ENCODE measurements around the gene C21orf58.

Gene C21orf58

DNA sequence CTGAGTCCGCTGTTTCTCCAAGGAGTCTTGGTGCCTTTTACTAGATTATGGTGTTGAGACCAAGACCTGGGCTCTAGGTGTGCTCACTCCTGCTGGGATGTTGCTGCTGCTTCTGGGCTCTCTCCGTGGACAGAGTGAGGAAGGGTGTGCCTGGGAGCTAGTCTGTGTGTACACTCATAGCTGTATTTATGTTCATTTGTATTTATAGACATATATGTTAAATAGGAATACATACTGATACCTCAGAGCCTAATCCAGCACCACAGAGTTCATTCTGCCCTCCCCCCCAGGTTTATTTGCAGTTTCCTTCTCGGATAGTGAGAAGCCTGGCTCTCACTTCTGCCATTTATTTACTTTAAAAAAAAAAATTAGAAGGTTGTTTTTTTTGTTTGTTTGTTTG is 12.9 kb upstream of the C21orf58 start:
- DNase-seq (ENCODE audit: low read depth): no peak
- no peak overlapping the region for H3K4me3 ChIP-seq (ENCODE audit: low read length)
- TF ChIP-seq, protein P1, sequence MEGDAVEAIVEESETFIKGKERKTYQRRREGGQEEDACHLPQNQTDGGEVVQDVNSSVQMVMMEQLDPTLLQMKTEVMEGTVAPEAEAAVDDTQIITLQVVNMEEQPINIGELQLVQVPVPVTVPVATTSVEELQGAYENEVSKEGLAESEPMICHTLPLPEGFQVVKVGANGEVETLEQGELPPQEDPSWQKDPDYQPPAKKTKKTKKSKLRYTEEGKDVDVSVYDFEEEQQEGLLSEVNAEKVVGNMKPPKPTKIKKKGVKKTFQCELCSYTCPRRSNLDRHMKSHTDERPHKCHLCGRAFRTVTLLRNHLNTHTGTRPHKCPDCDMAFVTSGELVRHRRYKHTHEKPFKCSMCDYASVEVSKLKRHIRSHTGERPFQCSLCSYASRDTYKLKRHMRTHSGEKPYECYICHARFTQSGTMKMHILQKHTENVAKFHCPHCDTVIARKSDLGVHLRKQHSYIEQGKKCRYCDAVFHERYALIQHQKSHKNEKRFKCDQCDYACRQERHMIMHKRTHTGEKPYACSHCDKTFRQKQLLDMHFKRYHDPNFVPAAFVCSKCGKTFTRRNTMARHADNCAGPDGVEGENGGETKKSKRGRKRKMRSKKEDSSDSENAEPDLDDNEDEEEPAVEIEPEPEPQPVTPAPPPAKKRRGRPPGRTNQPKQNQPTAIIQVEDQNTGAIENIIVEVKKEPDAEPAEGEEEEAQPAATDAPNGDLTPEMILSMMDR (conservative IDR thresholded peaks at IDR 0.05; ENCODE audit: low read length): no peak

DNA sequence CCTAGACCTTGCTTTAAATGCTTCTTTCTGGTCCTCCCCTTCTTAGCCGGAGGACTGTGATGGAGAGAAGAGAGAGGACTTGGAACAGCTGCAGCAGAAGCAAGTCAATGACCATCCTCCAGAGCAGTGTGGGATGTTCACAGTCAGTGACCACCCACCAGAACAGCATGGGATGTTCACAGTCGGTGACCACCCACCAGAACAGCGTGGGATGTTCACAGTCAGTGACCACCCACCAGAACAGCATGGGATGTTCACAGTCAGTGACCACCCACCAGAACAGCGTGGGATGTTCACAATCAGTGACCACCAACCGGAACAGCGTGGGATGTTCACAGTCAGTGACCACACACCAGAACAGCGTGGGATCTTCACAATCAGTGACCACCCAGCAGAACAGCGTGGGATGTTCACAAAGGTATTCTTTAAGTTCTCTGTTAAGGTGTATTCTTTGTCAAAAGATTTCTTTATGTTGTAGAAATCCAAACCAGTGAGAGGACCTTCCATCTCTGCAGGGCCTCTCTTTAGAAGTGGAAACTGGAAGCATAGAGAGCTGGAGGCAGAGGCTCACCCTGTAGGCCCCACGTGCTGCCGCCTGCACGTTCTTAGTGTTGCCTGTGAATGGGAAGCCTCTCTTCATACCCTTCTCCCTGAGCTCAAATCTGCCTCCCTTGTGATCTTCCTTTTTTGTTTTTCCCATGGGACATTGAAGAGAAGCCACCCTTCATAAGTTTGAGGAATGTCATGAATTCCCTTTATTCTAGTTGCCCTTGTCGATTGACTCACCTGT is 10.9 kb upstream of the C21orf58 start:
- no peak overlapping the region for H3K4me3 ChIP-seq (ENCODE audit: low read length)
- no peak for DNase-seq (ENCODE audit: low read depth)
- TF ChIP-seq, protein P1 (conservative IDR thresholded peaks at IDR 0.05; ENCODE audit: low read length): no peak

DNA sequence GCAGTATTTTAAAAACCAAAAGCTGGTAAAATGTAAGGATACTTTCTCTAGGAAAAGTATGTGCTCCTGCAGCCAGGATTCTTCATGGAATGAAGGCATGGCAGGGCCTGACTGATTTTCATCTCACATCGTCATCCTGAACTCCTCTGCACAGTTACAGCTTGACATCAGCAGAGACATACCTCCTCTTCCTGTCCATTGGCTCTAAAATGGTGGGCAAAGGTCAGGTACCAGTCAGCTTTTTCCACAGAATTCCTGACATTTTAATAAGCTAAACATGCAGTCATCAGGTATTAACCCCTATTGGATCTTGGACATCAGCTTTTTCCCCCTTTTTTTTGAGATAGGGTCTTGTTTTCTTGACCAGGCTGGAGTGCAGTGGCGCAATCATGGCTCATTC is 6.1 kb upstream of the C21orf58 start:
- DNase-seq (ENCODE audit: low read depth): no peak
- TF ChIP-seq, protein P1 (conservative IDR thresholded peaks at IDR 0.05; ENCODE audit: low read length): no peak
- H3K4me3 ChIP-seq (ENCODE audit: low read length): no peak overlapping the region

DNA sequence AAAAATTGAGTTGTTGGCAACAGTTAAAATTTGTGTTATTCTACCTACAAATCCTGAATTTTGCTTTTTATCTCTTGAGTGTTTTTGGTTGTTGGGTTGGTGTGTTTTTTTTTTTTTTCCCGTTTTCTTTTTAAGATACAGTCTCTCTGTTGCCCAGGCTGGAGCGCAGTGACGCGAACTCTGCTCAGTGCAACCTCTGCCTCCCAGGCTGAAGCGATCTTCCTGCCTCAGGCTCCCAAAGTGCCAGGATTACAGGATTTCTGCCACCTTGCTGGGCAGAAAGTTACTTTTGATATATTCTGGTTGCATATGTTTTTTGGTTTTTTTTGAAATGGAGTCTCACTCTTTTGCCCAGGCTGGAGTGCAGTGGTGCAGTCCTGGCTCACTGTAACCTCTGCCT is 4.5 kb upstream of the C21orf58 start:
- H3K4me3 ChIP-seq (ENCODE audit: low read length): no peak overlapping the region
- TF ChIP-seq, protein P1 (conservative IDR thresholded peaks at IDR 0.05; ENCODE audit: low read length): no peak
- no peak for DNase-seq (ENCODE audit: low read depth)

DNA sequence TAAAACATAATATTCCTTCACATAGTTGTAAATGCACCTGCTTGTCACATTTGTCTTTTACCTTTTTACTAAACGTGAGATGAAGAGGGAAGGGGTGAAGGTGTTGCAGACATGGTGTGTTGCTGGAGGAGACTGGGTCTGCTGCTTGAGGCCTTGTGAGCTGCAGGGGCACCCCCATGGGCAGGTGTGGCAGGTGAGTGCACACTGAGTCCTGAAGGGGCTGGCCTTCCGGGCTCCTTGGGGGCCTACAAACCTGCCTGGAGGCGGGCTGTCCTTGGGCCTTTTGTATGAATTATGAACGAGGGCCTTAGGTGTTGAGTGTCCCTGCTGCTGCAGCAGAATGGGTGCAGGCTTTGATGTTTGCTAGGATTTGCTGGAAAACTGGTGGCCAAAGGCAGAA is 4.0 kb upstream of the C21orf58 start:
- TF ChIP-seq, protein P1 (conservative IDR thresholded peaks at IDR 0.05; ENCODE audit: low read length): no peak
- no peak overlapping the region for H3K4me3 ChIP-seq (ENCODE audit: low read length)
- no peak for DNase-seq (ENCODE audit: low read depth)

DNA sequence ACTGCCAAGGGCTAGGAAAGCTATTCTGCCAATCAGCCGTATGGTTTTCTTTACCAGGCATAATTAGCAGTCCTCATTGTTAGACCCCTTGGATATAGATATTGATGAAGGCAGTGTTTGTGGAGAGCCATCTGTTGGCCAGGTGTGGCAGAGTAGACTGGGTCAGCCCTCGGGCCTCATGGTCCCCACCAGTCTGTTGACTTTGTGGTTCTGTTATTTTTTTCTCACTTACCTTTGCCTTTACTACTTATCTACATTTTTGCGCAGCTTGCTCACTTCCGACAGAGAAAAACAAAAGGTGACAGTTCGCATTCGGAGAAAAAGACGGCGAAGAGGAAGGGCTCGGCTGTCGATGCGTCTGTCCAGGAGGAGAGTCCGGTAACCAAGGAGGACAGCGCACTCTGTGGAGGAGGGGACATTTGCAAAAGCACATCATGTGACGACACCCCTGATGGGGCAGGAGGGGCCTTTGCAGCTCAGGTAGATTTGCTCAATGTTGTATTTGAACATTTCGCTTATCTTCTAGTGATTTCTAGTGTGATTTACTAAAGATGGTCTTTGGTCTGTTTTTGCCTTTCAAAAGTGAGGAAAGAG is 2.5 kb upstream of the C21orf58 start:
- no peak for DNase-seq (ENCODE audit: low read depth)
- no peak overlapping the region for H3K4me3 ChIP-seq (ENCODE audit: low read length)
- TF ChIP-seq, protein P1 (conservative IDR thresholded peaks at IDR 0.05; ENCODE audit: low read length): no peak
